K562 (cell line): ENCODE measurements around the gene TSPAN13. TPM values are rescaled to one million over a fixed set of nuclear protein-coding genes. Genes with fewer than 3 reads are reported as not detected.

Experiments used
- CEBPG ChIP-seq, 3 experiments: fragments of 200-800 bp in 1 of 3; sonication (Bioruptor generic) in 1 of 3; sonication (generic) in 1 of 3; formaldehyde crosslinking in 1 of 3; IDR thresholded peaks in 2 of 3; conservative IDR thresholded peaks in 1 of 3; 2 replicates each; pipeline versions ENCODE4 v1.6.1 to v1.8.0; 2016 to 2022; ENCODE audit warnings: missing compliant biosample characterization in 2 of 3, missing genetic modification characterization in 2 of 3, mild to moderate bottlenecking in 1 of 3, missing genetic modification reagents in 1 of 3
- HDAC8 ChIP-seq: fragments of 450-650 bp; IDR thresholded peaks from 2 replicates; pipeline ENCODE4 v1.6.1; 2016; ENCODE audit warnings: mild to moderate bottlenecking, missing genetic modification characterization, moderate library complexity, missing compliant biosample characterization
- MCM5 ChIP-seq: fragments of 450-650 bp; IDR thresholded peaks from 2 replicates; pipeline ENCODE4 v1.6.1; 2016; ENCODE audit warnings: low read depth
- POLR2B ChIP-seq: fragments of 450-650 bp; IDR thresholded peaks from 2 replicates; pipeline ENCODE4 v1.6.1; 2018; ENCODE audit warnings: low read depth; ENCODE audit not compliant: partially characterized antibody
- PPARD ChIP-seq: fragments of 250-450 bp; sonication (Bioruptor Pico); IDR thresholded peaks from 2 replicates; pipeline ENCODE4 v1.8.0; 2022; ENCODE audit warnings: inconsistent platforms, mild to moderate bottlenecking, moderate library complexity
- RBM14 ChIP-seq: fragments of 200-400 bp; formaldehyde crosslinking; IDR thresholded peaks from 2 replicates; pipeline ENCODE4 v1.6.1; 2018; ENCODE audit warnings: low read depth, mild to moderate bottlenecking, low read length, moderate library complexity, borderline replicate concordance; ENCODE audit not compliant: insufficient read depth
- ZNF316 ChIP-seq: fragments of 450-650 bp; IDR thresholded peaks from 2 replicates; pipeline ENCODE4 v1.6.1; 2016
- polyA plus RNA-seq, 8 experiments: library from polyadenylated mRNA; depleted of rRNA in 4 of 8; stranded (reverse) in 5 of 8; unstranded in 3 of 8; fragments of >200 nt; fragmentation: Nextera tagmentation in 2 of 8; fragmentation: Illumina TruSeq in 1 of 8; extraction: Ambion mirVana in 2 of 8; extraction: Trizol in 1 of 8; gene quantifications; 2 replicates each; pipeline versions ENCODE4 v1.2.1 to v1.2.3, GENCODE V29; 2011 to 2014; ENCODE audit warnings: inconsistent platforms in 1 of 8, missing spikeins in 1 of 8
- total RNA-seq, 7 experiments: library from RNA; depleted of rRNA in 6 of 7; stranded (reverse); fragments of >200 nt in 6 of 7; fragmentation: Illumina TruSeq in 2 of 7; extraction: Trizol in 2 of 7; gene quantifications; 2 replicates each; pipeline versions ENCODE4 v1.2.1 to v1.2.3, GENCODE V29; 2011 to 2021; ENCODE audit warnings: low replicate concordance in 1 of 7
- TF ChIP-seq, protein P1 (sequence below): fragments of 250-450 bp; sonication (Bioruptor Pico); IDR thresholded peaks from 2 replicates; pipeline ENCODE4 v1.9.0; 2021; ENCODE audit warnings: mild to moderate bottlenecking, inconsistent platforms
- TF ChIP-seq, protein P2 (sequence below): fragments of 250-450 bp; sonication (Bioruptor Pico); IDR thresholded peaks from 2 replicates; pipeline ENCODE4 v1.4.0; 2020
- TF ChIP-seq, protein P3 (sequence below): fragments of 200-800 bp; sonication (Bioruptor generic); IDR thresholded peaks from 2 replicates; pipeline ENCODE4 v1.6.1; 2016; ENCODE audit warnings: missing genetic modification characterization, missing compliant biosample characterization

Gene TSPAN13
- total and polyA plus RNA-seq, 9 of the 15 experiments (the other 6 are each of a cell fraction or from before 2014, with no cell fraction given) = 7.8 to 46.3 (median 20.0) TPM

DNA sequence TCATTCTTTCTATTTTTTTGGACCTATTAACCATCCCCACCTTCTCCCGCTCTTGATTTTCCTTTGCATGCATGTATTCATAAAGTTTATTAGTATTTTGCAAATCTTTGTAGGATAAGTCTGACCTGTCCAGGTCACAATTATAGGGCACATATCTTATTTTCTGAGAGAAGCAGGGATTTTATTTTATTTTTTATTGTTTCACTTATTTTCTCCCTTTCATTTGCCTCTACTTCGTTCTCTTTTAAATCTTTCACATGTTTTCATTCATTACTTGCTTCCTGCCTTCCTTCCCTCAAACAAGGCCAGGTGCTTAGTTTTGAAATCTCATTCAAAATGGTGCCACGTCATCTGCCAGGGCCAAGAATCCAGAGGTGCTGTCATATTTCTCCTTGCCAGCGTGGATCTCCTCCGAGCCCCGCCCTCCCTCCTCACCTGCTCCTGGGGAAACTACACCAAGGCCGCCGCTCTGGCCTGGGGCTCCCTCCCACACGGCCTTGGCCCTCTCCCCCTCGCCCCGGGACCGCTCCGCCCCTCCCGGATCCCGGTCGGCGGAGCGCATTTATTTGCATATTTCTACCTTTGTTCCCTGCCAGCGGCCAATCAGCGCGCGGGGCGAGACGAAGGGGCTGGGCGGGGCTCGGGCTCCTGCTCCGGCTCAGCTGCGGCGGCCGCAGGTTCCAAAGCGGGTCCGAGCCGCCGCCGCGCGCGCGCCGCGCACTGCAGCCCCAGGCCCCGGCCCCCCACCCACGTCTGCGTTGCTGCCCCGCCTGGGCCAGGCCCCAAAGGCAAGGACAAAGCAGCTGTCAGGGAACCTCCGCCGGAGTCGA, at the start of gene TSPAN13 (continued):
- TF ChIP-seq, protein P1, sequence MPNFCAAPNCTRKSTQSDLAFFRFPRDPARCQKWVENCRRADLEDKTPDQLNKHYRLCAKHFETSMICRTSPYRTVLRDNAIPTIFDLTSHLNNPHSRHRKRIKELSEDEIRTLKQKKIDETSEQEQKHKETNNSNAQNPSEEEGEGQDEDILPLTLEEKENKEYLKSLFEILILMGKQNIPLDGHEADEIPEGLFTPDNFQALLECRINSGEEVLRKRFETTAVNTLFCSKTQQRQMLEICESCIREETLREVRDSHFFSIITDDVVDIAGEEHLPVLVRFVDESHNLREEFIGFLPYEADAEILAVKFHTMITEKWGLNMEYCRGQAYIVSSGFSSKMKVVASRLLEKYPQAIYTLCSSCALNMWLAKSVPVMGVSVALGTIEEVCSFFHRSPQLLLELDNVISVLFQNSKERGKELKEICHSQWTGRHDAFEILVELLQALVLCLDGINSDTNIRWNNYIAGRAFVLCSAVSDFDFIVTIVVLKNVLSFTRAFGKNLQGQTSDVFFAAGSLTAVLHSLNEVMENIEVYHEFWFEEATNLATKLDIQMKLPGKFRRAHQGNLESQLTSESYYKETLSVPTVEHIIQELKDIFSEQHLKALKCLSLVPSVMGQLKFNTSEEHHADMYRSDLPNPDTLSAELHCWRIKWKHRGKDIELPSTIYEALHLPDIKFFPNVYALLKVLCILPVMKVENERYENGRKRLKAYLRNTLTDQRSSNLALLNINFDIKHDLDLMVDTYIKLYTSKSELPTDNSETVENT (CRISPR knock-in tag) = no peak
- TF ChIP-seq ZNF316 (peak; percentile 55), MCM5 (no peak), HDAC8 (no peak), CEBPG (CRISPR knock-in tag; IDR thresholded peaks at IDR 0.05) (no peak), CEBPG (tag; conservative IDR thresholded peaks at IDR 0.05 in 1 of 2, IDR thresholded peaks at IDR 0.05 in 1 of 2) (no peak), POLR2B (no peak), RBM14 (no peak), PPARD (CRISPR knock-in tag) (no peak)
- TF ChIP-seq, protein P2, sequence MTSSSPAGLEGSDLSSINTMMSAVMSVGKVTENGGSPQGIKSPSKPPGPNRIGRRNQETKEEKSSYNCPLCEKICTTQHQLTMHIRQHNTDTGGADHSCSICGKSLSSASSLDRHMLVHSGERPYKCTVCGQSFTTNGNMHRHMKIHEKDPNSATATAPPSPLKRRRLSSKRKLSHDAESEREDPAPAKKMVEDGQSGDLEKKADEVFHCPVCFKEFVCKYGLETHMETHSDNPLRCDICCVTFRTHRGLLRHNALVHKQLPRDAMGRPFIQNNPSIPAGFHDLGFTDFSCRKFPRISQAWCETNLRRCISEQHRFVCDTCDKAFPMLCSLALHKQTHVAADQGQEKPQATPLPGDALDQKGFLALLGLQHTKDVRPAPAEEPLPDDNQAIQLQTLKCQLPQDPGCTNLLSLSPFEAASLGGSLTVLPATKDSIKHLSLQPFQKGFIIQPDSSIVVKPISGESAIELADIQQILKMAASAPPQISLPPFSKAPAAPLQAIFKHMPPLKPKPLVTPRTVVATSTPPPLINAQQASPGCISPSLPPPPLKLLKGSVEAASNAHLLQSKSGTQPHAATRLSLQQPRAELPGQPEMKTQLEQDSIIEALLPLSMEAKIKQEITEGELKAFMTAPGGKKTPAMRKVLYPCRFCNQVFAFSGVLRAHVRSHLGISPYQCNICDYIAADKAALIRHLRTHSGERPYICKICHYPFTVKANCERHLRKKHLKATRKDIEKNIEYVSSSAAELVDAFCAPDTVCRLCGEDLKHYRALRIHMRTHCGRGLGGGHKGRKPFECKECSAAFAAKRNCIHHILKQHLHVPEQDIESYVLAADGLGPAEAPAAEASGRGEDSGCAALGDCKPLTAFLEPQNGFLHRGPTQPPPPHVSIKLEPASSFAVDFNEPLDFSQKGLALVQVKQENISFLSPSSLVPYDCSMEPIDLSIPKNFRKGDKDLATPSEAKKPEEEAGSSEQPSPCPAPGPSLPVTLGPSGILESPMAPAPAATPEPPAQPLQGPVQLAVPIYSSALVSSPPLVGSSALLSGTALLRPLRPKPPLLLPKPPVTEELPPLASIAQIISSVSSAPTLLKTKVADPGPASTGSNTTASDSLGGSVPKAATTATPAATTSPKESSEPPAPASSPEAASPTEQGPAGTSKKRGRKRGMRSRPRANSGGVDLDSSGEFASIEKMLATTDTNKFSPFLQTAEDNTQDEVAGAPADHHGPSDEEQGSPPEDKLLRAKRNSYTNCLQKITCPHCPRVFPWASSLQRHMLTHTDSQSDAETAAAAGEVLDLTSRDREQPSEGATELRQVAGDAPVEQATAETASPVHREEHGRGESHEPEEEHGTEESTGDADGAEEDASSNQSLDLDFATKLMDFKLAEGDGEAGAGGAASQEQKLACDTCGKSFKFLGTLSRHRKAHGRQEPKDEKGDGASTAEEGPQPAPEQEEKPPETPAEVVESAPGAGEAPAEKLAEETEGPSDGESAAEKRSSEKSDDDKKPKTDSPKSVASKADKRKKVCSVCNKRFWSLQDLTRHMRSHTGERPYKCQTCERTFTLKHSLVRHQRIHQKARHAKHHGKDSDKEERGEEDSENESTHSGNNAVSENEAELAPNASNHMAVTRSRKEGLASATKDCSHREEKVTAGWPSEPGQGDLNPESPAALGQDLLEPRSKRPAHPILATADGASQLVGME (CRISPR knock-in tag) = no peak
- TF ChIP-seq, protein P3, sequence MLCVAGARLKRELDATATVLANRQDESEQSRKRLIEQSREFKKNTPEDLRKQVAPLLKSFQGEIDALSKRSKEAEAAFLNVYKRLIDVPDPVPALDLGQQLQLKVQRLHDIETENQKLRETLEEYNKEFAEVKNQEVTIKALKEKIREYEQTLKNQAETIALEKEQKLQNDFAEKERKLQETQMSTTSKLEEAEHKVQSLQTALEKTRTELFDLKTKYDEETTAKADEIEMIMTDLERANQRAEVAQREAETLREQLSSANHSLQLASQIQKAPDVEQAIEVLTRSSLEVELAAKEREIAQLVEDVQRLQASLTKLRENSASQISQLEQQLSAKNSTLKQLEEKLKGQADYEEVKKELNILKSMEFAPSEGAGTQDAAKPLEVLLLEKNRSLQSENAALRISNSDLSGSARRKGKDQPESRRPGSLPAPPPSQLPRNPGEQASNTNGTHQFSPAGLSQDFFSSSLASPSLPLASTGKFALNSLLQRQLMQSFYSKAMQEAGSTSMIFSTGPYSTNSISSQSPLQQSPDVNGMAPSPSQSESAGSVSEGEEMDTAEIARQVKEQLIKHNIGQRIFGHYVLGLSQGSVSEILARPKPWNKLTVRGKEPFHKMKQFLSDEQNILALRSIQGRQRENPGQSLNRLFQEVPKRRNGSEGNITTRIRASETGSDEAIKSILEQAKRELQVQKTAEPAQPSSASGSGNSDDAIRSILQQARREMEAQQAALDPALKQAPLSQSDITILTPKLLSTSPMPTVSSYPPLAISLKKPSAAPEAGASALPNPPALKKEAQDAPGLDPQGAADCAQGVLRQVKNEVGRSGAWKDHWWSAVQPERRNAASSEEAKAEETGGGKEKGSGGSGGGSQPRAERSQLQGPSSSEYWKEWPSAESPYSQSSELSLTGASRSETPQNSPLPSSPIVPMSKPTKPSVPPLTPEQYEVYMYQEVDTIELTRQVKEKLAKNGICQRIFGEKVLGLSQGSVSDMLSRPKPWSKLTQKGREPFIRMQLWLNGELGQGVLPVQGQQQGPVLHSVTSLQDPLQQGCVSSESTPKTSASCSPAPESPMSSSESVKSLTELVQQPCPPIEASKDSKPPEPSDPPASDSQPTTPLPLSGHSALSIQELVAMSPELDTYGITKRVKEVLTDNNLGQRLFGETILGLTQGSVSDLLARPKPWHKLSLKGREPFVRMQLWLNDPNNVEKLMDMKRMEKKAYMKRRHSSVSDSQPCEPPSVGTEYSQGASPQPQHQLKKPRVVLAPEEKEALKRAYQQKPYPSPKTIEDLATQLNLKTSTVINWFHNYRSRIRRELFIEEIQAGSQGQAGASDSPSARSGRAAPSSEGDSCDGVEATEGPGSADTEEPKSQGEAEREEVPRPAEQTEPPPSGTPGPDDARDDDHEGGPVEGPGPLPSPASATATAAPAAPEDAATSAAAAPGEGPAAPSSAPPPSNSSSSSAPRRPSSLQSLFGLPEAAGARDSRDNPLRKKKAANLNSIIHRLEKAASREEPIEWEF (CRISPR knock-in tag) = no peak
